Mammary epithelial cell (primary cell): Measurements from ENCODE around the gene PRPS1.

Experiments used
- CTCF ChIP-seq, 2 donors: IDR thresholded peaks in 1 of 2; conservative IDR thresholded peaks in 1 of 2; 2 replicates each; pipeline ENCODE4 v1.5.1; 2011 to 2012; ENCODE audit warnings: inconsistent platforms in 2 of 2, low read length in 2 of 2, mild to moderate bottlenecking in 2 of 2, control low read depth in 1 of 2, low read depth in 1 of 2; ENCODE audit not compliant: insufficient read depth in 1 of 2; ENCODE audit errors: extremely low read depth in 1 of 2
- EZH2 ChIP-seq: IDR thresholded peaks from 2 replicates; pipeline ENCODE4 v1.6.1; 2012; ENCODE audit warnings: low read length, inconsistent platforms, borderline replicate concordance

GRCh38 chrX:107599450-107599861 is 28.9 kb upstream of the PRPS1 start:
- TF ChIP-seq CTCF (conservative IDR thresholded peaks at IDR 0.05 in 1 of 2, IDR thresholded peaks at IDR 0.05 in 1 of 2; ENCODE audit: extremely low read depth in 1 of 2, insufficient read depth in 1 of 2, low read depth in 1 of 2, low read length in 2 of 2), result no peak
- no peak for TF ChIP-seq EZH2
